Esophagus (tissue), 2 donors: ENCODE data around the gene BOD1. TPM values are rescaled to one million over a fixed set of nuclear protein-coding genes. Genes with fewer than 3 reads are reported as not detected.

Experiments
- H3K27ac ChIP-seq, 2 donors: one replicate each; pipeline ENCODE4 v1.5.1; 2013; ENCODE audit warnings: low read depth in 2 of 2, mild to moderate bottlenecking in 2 of 2, inconsistent platforms in 1 of 2, low read length in 1 of 2, moderate library complexity in 1 of 2
- H3K27me3 ChIP-seq, 2 donors: one replicate each; pipeline ENCODE4 v1.6.1; 2013; ENCODE audit warnings: low read length in 2 of 2, control low read depth in 1 of 2, mild to moderate bottlenecking in 1 of 2; ENCODE audit not compliant: insufficient read depth in 2 of 2, control insufficient read depth in 1 of 2
- H3K36me3 ChIP-seq, 2 donors: one replicate each; pipeline ENCODE4 v1.6.1; 2013; ENCODE audit warnings: low read length in 1 of 2; ENCODE audit not compliant: control insufficient read depth in 2 of 2, insufficient read depth in 2 of 2
- H3K4me1 ChIP-seq, 2 donors: one replicate each; pipeline ENCODE4 v1.6.1; 2013; ENCODE audit warnings: low read length in 1 of 2; ENCODE audit not compliant: control insufficient read depth in 2 of 2, insufficient read depth in 2 of 2
- H3K4me3 ChIP-seq, 2 donors: one replicate each; pipeline ENCODE4 v1.5.1; 2013; ENCODE audit warnings: low read length in 2 of 2, mild to moderate bottlenecking in 2 of 2, low read depth in 1 of 2, moderate library complexity in 1 of 2
- H3K9me3 ChIP-seq, 2 donors: one replicate each; pipeline ENCODE4 v1.6.1; 2013; ENCODE audit warnings: mild to moderate bottlenecking in 2 of 2, low read depth in 1 of 2, low read length in 1 of 2, moderate library complexity in 1 of 2; ENCODE audit not compliant: control insufficient read depth in 2 of 2, insufficient read depth in 1 of 2
- WGBS, 2 donors: extraction: QIAGEN DNeasy Blood & Tissue Kit; methylation state at CpG; one replicate each; pipeline ENCODE4 v1.1.7; 2013; 5-methylcytosine and 5-hydroxymethylcytosine counted together
- polyA plus RNA-seq, 2 donors: library from polyadenylated mRNA; stranded (reverse); fragments of 200-250 nt; gene quantifications; one replicate each; pipeline ENCODE4 v1.2.3, GENCODE V29; 2013
- donor health status: healthy with polysubstance abuse.
- donor health status: Bipolar disorder and iron deficiency.

The BOD1 gene
- polyA plus RNA-seq, 2 donors = 17.3 to 23.3 TPM

GRCh38 chr5:173622183-173623047 lies 6.0 kb upstream of the BOD1 start:
- Histone ChIP-seq H3K4me3 (no peak overlapping the region), H3K27ac (no peak overlapping the region), H3K9me3 (no peaks in the 10 kb centered on the region), H3K27me3 (no peaks in the 10 kb centered on the region), H3K4me1 (no peaks in the 10 kb centered on the region), H3K36me3 (no peaks in the 10 kb centered on the region)
- 73 to 76% methylated on average over 19 of the region's 19 CpGs for WGBS, 2 donors

GRCh38 chr5:173620784-173621183 lies 4.3 kb upstream of the BOD1 start:
- Histone ChIP-seq H3K27ac (no peak overlapping the region), H3K9me3 (no peaks in the 10 kb centered on the region), H3K27me3 (no peaks in the 10 kb centered on the region), H3K4me3 (no peak overlapping the region), H3K36me3 (no peaks in the 10 kb centered on the region), H3K4me1 (no peaks in the 10 kb centered on the region)
- WGBS, 2 donors = 64 to 65% methylated on average over 3 of the region's 3 CpGs

- no peak overlapping the region for H3K4me3 ChIP-seq
- H3K4me1 ChIP-seq = no peaks in the 10 kb centered on the region
- WGBS, 2 donors = 12 to 14% methylated on average over 7 of the region's 7 CpGs
- no peak overlapping the region for H3K27ac ChIP-seq
- no peaks in the 10 kb centered on the region for H3K27me3 ChIP-seq
- H3K36me3 ChIP-seq = no peaks in the 10 kb centered on the region
- no peaks in the 10 kb centered on the region for H3K9me3 ChIP-seq
Measured at GRCh38 chr5:173618927-173619519, 2.6 kb upstream of the BOD1 start.

DNA sequence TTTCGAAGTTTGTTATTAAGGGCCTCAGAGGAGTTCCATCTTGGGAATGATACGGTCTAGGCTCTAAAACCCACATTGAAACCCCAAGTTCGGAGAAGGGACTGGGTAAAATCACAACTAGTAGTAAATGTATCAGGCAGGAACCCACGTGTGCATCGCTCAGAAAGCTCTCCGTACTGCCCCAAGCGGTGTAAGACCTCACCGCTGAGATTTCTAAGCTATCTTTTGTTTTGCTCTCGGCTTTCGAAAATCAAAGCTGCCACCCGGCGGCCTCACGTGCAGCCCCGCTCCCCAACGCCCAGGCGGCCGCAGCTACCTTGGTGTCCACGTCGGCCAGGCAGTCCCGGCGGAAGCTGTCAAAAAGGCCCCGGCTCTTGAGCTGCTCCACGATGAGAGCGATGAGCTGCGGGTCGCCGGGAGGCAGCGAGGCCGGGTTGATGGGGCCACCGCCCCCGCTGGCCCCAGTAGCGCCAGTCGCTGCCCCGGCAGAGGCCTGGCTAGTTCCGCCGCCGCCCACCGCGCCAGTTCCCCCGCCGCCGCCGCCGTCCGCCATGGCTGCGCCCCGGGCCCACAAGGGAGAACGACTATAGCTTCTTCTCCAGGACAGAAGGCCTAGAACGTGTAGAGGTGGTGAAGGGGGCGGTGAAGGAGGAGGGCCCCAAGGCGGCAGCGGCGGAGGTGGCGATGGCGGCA lies 420 bp downstream of the BOD1 start:
- 0% methylated on average over 53 to 55 of the region's 55 CpGs for WGBS, 2 donors
- Histone ChIP-seq H3K4me1 (no peaks in the 10 kb centered on the region), H3K27me3 (no peaks in the 10 kb centered on the region), H3K27ac (peak overlapping the region; percentile 94), H3K9me3 (no peaks in the 10 kb centered on the region), H3K36me3 (peaks cover 0 to 2% of the 10 kb centered on the region in 2 donors), H3K4me3 (peak overlapping the region; percentile 95)

- H3K9me3 ChIP-seq = no peaks in the 10 kb centered on the region
- no peak overlapping the region for H3K4me3 ChIP-seq
- WGBS, 2 donors = 81 to 85% methylated on average over 7 of the region's 7 CpGs
- no peaks in the 10 kb centered on the region for H3K4me1 ChIP-seq
- H3K27ac ChIP-seq = no peak overlapping the region
- H3K36me3 ChIP-seq = peaks cover 0 to 2% of the 10 kb centered on the region in 2 donors
- H3K27me3 ChIP-seq = no peaks in the 10 kb centered on the region
Measured at GRCh38 chr5:173614591-173614990, 1.9 kb downstream of the BOD1 start.

- WGBS, 2 donors = 87 to 88% methylated on average over 8 of the region's 8 CpGs
- Histone ChIP-seq H3K27me3 (no peaks in the 10 kb centered on the region), H3K27ac (no peak overlapping the region), H3K9me3 (no peaks in the 10 kb centered on the region), H3K4me3 (no peak overlapping the region), H3K36me3 (peaks cover 0 to 2% of the 10 kb centered on the region in 2 donors), H3K4me1 (no peaks in the 10 kb centered on the region)
Measured at GRCh38 chr5:173613433-173614159, 2.9 kb downstream of the BOD1 start.

DNA sequence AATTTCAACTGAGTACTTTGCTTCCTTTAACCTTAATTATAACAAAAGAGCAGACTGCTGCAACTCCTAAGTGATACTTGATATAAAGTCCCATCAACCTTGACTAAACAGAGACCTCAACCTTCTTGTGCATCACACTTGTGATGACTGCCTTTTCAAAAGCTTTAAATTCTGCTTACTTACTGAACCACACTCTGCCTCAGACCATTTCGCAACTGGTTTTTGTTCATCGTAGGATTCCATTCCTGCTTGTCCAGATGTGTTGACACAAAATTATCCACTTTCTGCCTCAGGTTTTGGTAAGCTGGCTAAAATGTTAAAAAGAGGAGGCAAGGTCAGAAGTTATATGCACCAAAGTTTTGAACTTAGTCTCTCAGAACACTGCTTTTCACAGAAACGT lies 3.5 kb downstream of the BOD1 start:
- H3K9me3 ChIP-seq = no peaks in the 10 kb centered on the region
- no peak overlapping the region for H3K27ac ChIP-seq
- peaks cover under 1 to 3% of the 10 kb centered on the region in 2 donors for H3K36me3 ChIP-seq
- WGBS, 2 donors = 59 to 62% methylated on average over 3 of the region's 3 CpGs
- no peaks in the 10 kb centered on the region for H3K4me1 ChIP-seq
- H3K4me3 ChIP-seq = no peak overlapping the region
- no peaks in the 10 kb centered on the region for H3K27me3 ChIP-seq

- 78 to 86% methylated on average over 4 of the region's 4 CpGs for WGBS, 2 donors
- Histone ChIP-seq H3K27me3 (no peaks in the 10 kb centered on the region), H3K36me3 (peaks cover 6 to 11% of the 10 kb centered on the region in 2 donors), H3K27ac (no peak overlapping the region), H3K4me1 (no peaks in the 10 kb centered on the region), H3K9me3 (no peaks in the 10 kb centered on the region), H3K4me3 (no peak overlapping the region)
Measured at GRCh38 chr5:173611706-173612105, 4.7 kb downstream of the BOD1 start.

DNA sequence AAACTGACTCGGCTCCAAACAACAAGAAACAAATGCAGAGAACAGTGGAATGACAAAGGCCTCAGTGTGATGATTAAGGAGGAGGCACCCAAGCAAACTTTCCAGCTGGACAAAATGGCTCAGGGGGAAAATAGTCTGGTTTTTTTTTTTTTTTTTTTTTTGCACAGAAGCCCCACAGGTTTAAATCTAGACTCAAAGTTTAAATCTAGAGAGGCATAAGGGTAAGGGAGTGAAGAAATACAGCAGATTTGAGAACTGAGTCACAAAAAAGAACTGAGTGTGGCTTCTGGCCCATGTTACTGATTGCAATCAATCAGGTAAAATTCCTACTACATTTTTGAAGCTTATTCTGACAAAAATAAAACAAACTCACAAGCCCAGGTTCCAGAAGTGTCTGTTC lies 12.3 kb downstream of the BOD1 start:
- Histone ChIP-seq H3K4me3 (no peak overlapping the region), H3K36me3 (peaks cover 13 to 17% of the 10 kb centered on the region in 2 donors), H3K27ac (no peak overlapping the region), H3K27me3 (no peaks in the 10 kb centered on the region), H3K9me3 (no peaks in the 10 kb centered on the region), H3K4me1 (no peaks in the 10 kb centered on the region)
- WGBS, 2 donors = 93 to 94% methylated on average over 1 of the region's 1 CpG
